DOHH2 (cell line): Measurements from ENCODE around the gene DDX5.

Experiments
- CTCF ChIP-seq: fragments of 200-600 bp; sonication (generic); IDR thresholded peaks from one replicate; pipeline ENCODE4 v1.5.1; 2014; ENCODE audit warnings: antibody characterized with exemption, mild to moderate bottlenecking, low read depth, low read length; ENCODE audit not compliant: poor library complexity, severe bottlenecking
- EZH2phosphoT487 ChIP-seq: fragments of 200-600 bp; sonication (generic); IDR thresholded peaks from 2 replicates; pipeline ENCODE4 v1.6.1; 2017; ENCODE audit warnings: borderline replicate concordance, mild to moderate bottlenecking, antibody characterized with exemption, low read length, moderate library complexity, mixed read lengths

DNA sequence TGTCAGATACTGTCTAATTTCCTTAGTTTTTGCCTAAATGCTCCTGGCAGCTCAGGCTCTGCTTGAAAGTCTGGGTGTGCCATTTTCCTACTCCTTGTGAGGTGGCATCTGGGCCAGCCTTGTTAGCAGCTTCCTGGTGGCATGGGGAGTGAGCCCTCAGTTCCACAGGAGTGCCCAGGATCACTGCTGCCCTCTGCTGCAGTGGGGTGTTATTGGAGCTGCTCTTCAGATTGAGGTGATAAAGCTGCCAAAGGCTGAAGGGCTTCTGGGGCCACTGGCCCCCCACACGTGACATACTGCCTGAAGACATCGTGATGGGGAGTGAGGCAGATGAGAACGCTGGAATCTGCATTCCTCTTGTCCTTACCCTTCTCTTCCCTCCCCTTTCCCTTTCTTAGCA lies 28.1 kb upstream of the DDX5 start:
- peak; percentile 43 for TF ChIP-seq CTCF
- TF ChIP-seq EZH2phosphoT487 = no peak
